NCI-H2227 (cell line): ENCODE data around the gene SRM.
"Not testable (repeated sequence)": the region's sequence is repeated elsewhere in the genome, so short reads cannot be mapped to it uniquely, and the experiment has no call there.

ENCODE experiments used
- DNase-seq: peaks from one replicate; lab custom pipeline; 2025; ENCODE audit not compliant: unreplicated experiment; lab: John Stamatoyannopoulos, UW

The SRM gene

GRCh38 chr1:11065796-11066195 lies 6.0 kb upstream of the SRM start:
- no peak for DNase-seq

- DNase-seq: no peak
These were observed 5.1 kb upstream of the SRM start for GRCh38 chr1:11064942-11065341.

- DNase-seq: peak; percentile 26
These were observed 4.2 kb upstream of the SRM start for GRCh38 chr1:11063937-11064537.

GRCh38 chr1:11062965-11063401 lies 3.2 kb upstream of the SRM start:
- no peak for DNase-seq

GRCh38 chr1:11061652-11062365 lies 2.0 kb upstream of the SRM start:
- DNase-seq: no peak

GRCh38 chr1:11059155-11059967 lies 457 bp downstream of the SRM start:
- DNase-seq: peak; percentile 69

- DNase-seq: no peak
These were observed 1.1 kb downstream of the SRM start for GRCh38 chr1:11058595-11059154.

- DNase-seq: no peak
These were observed 1.8 kb downstream of the SRM start for GRCh38 chr1:11058026-11058425.

- no peak for DNase-seq
These were observed 2.3 kb downstream of the SRM start for GRCh38 chr1:11057477-11057876.

GRCh38 chr1:11056504-11056903 lies 3.3 kb downstream of the SRM start:
- no peak for DNase-seq

GRCh38 chr1:11055676-11056075 lies 4.1 kb downstream of the SRM start:
- no peak for DNase-seq

GRCh38 chr1:11054666-11055065 lies 5.2 kb downstream of the SRM start:
- DNase-seq: no peak

GRCh38 chr1:11054181-11054580 lies 5.6 kb downstream of the SRM start:
- no peak for DNase-seq

- DNase-seq: no peak
These were observed 6.1 kb downstream of the SRM start for GRCh38 chr1:11053758-11054137.

GRCh38 chr1:11052839-11053757 lies 6.7 kb downstream of the SRM start:
- DNase-seq: no peak

- DNase-seq: no peak
These were observed 7.9 kb downstream of the SRM start for GRCh38 chr1:11051781-11052511.

- not testable (repeated sequence) for DNase-seq
These were observed 8.7 kb downstream of the SRM start for GRCh38 chr1:11051121-11051520.

- no peak for DNase-seq
These were observed 13.0 kb downstream of the SRM start, which contains the start of gene MASP2 for GRCh38 chr1:11046625-11047365. Gene MASP2 (minus strand): TSS chr1:11047239. CDS start chr1:11047207, 32 bp downstream.

GRCh38 chr1:11046270-11046566 lies 13.6 kb downstream of the SRM start:
- DNase-seq: no peak
